ENCODE measurements around the gene ACOT6.
"Not testable (repeated sequence)": the region's sequence is repeated elsewhere in the genome, so short reads cannot be mapped to it uniquely, and the experiment has no call there.

ACOT6 gene, protein sequence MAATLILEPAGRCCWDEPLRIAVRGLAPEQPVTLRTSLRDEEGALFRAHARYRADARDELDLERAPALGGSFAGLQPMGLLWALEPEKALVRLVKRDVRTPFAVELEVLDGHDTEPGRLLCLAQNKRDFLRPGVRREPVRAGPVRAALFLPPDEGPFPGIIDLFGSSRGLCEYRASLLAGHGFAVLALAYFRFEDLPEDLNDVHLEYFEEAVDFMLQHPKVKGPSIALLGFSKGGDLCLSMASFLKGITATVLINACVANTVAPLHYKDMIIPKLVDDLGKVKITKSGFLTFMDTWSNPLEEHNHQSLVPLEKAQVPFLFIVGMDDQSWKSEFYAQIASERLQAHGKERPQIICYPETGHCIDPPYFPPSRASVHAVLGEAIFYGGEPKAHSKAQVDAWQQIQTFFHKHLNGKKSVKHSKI

DNA sequence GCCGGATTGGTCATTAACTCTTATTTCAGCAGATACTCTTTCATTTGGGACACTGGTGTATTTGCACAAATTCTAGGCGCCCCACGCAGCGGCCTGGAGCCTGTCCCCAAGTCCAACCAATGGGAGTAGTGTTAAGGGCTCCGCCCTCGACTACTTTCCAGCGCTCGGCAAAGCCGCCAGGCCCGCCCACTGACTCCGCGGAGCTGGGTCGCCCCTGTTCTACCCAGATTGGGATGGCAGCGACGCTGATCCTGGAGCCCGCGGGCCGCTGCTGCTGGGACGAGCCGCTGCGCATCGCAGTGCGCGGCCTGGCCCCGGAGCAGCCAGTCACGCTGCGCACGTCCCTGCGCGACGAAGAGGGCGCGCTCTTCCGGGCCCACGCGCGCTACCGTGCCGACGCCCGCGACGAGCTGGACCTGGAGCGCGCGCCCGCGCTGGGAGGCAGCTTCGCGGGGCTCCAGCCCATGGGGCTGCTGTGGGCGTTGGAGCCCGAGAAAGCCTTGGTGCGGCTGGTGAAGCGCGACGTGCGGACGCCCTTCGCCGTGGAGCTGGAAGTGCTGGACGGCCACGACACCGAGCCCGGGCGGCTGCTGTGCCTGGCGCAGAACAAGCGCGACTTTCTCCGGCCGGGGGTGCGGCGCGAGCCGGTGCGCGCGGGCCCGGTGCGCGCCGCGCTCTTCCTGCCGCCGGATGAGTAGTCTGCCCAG lies at the start of gene ACOT6:
ACOT6 (plus strand) TSS at position 179 of the 707 bp plus-strand sequence; CDS start at position 234, 55 bp downstream.
- DNase-seq (ENCODE audit: low spot score), result peak; percentile 37

DNA sequence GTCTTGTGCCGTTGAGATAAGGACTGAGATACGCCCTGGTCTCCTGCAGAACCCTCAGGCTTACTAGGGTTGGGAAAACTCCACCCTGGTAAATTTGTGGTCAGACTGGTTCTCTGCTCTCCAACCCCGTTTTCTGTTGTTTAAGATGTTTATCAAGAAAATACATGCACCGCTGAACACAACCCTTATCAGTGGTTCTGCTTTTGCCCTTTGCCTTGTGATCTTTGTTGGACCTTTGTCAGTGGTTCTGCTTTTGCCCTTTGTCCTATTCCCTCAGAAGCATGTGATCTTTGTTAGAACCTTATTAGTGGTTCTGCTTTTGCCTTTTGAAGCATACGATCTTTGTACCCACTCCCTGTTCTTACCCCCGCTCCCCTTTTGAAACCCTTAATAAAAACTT lies 49.6 kb upstream of the ACOT6 start:
- DNase-seq (ENCODE audit: low spot score), result not testable (repeated sequence)

DNA sequence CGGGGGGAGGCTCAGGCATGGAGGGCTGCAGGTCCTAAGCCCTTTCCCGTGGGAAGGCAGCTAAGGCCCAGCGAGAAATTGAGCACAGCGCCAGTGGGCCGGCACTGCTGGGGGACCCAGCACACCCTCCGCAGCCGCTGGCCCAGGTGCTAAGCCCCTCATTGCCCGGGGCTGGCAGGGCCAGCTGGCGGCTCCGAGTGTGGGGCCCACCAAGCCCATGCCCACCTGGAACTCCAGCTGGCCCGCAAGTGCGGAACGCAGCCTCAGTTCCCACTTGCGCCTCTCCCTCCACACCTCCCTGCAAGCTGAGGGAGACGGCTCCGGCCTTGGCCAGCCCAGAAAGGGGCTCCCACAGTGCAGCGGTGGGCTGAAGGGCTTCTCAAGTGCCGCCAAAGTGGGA lies 45.9 kb upstream of the ACOT6 start:
- DNase-seq (ENCODE audit: low spot score), result not testable (repeated sequence)

DNA sequence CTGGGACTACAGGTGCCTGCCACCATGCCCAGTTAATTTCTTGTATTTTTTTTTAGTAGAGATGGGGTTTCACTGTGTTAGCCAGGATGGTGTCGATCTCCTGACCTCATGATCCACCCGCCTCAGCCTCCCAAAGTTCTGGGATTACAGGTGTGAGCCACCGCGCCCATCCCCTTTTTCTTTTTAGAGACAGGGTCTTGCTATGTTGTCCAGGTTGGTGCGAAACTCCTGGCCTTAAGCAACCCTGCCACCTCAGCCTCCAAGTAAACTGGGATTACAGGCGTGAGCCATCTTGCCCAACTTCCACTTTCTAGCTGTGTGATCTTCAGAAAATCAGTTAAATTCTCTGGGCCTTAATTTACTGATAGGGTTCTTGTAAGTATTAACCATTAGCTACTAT lies 45.4 kb upstream of the ACOT6 start:
- DNase-seq (ENCODE audit: low spot score), result not testable (repeated sequence)

DNA sequence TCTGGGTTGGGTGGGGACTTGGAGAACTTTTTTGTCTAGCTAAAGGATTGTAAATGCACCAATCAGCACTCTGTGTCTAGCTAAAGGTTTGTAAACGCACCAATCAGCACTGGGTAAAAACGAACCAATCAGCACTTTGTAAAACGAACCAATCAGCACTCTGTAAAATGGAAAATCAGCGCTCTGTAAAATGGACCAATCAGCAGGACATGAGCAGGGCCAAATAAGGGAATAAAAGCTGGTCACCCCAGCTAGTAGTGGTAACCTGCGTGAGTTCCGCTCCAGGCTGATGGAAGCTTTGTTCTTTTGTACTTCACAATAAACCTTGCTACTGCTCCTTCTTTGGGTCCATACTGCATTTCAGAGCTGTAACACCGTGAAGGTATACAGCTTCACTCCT lies 45.0 kb upstream of the ACOT6 start:
- DNase-seq (ENCODE audit: low spot score), result no peak

DNA sequence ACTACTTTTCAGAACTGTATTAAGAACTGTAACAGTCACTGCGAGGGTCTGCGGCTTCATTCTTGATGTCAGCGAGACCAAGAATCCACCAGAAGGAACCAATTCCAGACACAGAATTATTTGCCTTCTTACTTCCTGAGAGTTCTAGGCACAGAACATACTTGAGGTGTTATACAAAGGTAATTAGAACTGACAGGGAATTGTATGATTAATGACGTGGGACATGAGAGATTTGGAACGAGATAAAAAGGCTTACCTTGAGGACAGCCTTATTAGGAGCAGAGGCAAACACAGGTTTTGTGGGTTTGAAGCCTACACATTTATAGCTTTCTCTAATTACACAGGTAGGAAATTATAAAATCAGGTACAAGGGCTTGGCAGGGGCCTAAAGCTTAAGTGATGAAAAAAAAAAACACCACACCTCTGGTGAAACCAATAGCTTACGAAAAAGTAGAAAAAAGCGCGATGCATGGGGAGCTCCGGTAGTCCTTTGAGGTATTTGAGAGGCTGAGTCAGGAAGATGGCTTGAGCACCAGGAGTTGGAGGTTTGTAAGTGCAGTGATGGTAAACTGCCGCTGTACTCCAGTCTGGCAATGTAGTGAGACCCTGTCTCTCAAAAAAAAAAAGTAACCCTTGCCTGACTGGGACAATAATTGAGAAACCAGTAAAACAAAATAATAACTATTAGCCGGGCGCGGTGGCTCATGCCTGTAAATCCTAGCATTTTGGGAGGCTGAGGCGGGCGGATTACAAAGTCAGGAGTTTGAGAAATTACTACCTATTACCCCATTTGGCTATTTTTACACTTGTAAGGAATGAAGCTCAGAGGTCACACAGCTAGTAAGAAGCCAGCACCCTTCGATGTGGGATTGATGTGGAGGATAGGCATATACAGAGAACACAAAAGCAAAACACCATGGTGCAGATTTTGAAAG lies 44.1 kb upstream of the ACOT6 start:
- DNase-seq (ENCODE audit: low spot score), result no peak

DNA sequence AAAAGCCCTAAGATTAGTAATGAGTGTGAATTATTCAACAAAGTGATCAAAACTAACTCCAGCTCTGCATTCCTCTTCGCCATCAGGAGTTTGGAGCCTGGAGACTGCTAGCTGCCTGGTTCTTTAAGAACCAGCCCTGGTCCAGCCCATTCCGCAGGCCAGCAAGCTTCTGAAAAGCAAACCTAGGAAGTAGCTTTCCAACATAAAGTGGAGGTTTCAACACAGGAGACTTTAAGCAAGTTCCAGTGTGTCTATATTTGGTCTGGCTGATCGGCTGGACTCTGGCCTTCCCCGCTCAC lies 43.5 kb upstream of the ACOT6 start:
- not testable (repeated sequence) for DNase-seq (ENCODE audit: low spot score)

DNA sequence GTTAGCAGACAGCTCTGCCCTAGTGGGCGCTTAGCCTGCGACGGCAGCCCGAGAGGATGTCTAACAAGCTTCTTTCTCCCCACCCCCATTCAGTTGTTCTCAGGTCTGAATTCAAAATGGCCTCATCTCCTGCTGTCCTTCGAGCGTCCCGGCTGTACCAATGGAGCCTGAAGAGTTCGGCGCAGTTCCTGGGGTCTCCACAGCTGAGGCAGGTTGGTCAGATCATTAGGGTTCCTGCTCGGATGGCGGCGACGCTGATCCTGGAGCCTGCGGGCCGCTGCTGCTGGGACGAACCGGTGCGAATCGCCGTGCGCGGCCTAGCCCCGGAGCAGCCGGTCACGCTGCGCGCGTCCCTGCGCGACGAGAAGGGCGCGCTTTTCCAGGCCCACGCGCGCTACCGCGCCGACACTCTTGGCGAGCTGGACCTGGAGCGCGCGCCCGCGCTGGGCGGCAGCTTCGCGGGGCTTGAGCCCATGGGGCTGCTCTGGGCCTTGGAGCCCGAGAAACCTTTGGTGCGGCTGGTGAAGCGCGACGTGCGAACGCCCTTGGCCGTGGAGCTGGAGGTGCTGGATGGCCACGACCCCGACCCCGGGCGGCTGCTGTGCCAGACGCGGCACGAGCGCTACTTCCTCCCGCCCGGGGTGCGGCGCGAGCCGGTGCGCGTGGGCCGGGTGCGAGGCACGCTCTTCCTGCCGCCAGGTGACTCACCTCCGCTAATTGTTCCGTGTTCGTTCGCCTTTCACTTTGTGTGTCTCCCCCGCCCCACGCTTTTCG lies 42.9 kb upstream of the ACOT6 start, which contains the start of gene ACOT2:
ACOT2 (plus strand) TSS at position 29 of the 774 bp plus-strand sequence; CDS start at position 57, 28 bp downstream.
- peak; percentile 72 for DNase-seq (ENCODE audit: low spot score)

DNA sequence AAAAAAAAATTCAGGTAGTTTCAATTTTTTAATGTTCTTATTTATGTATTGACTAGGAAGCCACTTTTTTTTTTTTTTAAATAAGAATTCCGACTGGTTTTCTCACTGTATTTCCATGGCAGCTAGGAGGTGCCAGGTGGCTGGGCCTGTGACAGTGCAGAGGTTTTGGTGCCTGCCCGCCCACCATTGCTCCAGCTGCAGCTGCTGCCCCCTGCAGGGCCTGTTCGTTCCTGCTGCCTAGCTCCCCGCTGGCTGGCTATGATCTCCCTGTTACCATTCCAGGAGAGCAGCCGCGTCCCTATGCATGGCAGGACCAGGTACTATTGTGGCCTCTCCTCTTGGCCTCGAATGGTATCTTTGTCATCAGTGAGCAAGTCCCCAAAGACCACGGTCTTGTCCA lies 41.4 kb upstream of the ACOT6 start:
- DNase-seq (ENCODE audit: low spot score), result not testable (repeated sequence)

DNA sequence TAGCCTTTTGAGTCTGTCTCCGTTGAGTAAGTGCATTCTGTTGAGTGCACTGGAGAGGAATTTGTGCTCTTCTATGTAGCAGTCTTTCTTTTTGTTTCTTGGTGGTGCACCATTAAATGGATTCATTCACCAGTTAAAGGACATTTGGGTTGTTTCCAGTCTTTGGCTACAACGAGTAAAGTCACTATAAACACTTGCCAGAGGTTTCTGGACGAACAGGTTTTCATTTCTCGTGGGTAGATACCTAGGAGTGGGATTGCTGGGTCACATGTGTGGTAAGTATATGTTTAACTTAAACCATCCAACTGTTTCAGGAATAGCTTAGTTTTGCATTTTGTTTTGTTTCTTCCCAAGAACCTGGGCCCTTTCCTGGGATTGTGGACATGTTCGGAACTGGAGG lies 39.3 kb upstream of the ACOT6 start:
- not testable (repeated sequence) for DNase-seq (ENCODE audit: low spot score)

DNA sequence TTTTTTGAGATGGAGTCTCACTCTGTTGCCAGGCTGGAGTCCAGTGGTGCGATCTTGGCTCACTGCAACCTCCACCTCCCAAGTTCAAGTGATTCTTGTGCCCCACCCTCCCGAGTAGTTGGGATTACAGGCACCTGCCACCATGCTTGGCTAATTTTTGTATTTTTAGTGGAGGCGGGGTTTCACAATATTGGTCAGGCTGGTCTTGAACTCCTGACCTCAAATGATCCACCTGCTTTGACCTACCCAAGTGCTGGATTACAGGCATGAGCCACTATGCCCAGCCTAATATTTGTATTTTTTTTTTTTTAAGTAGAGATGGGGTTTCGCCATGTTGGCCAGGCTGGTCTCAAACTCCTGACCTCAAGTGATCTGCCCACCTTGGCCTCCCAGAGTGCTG lies 38.6 kb upstream of the ACOT6 start:
- not testable (repeated sequence) for DNase-seq (ENCODE audit: low spot score)

DNA sequence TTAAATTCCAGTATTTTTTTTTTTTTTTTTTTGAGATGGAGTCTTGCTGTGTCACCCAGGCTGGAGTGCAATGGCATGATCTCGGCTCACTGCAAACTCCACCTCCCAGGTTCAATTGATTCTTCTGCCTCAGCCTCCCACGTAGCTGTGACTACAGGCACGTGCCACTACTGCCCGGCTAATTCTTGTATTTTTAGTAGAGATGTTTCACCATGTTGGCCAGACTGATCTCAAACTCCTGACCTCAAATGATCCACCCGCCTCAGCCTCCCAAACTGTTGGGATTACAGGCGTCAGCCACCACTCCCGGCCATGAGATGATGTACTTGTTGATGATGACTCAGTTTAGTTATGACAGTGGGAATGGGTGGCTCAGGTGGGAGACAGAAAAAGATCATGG lies 38.1 kb upstream of the ACOT6 start:
- DNase-seq (ENCODE audit: low spot score), result not testable (repeated sequence)

DNA sequence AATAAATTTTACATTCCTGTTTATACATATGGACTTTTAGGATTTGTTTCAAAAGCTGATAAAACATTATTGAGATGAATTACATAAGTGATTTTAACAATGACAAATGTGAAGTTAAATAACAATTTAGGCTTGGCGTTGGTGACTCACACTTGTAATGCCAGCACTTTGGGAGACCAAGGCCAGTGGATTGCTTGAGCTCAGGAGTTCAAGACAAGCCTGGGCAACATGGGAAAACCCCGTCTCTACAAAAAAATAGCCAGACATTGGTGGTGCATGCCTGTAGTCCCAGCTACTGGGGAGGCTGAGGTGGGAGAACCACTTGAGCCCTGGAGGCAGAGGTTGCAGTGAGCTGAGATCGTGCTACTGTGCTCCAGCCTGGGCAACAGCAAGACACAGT lies 35.9 kb upstream of the ACOT6 start:
- DNase-seq (ENCODE audit: low spot score), result no peak

DNA sequence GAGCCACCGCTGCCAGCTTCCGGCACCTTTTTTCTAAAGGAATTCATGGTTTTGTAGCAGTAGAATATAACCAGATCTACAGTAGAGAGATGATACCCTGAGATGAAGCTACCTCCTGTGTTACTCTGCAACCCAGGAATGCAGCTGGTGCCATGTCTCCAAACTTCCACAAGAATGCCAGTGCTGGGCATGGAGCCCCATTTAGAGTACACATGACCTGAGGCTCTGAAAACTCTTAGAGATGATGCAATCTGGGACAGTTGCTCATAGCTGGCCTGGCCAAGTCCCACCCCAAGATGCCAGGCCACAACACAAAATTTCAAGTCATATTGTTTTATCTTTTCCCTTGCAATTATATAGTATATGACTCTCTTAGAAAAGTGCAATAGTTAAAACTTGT lies 35.1 kb upstream of the ACOT6 start:
- DNase-seq (ENCODE audit: low spot score), result not testable (repeated sequence)

DNA sequence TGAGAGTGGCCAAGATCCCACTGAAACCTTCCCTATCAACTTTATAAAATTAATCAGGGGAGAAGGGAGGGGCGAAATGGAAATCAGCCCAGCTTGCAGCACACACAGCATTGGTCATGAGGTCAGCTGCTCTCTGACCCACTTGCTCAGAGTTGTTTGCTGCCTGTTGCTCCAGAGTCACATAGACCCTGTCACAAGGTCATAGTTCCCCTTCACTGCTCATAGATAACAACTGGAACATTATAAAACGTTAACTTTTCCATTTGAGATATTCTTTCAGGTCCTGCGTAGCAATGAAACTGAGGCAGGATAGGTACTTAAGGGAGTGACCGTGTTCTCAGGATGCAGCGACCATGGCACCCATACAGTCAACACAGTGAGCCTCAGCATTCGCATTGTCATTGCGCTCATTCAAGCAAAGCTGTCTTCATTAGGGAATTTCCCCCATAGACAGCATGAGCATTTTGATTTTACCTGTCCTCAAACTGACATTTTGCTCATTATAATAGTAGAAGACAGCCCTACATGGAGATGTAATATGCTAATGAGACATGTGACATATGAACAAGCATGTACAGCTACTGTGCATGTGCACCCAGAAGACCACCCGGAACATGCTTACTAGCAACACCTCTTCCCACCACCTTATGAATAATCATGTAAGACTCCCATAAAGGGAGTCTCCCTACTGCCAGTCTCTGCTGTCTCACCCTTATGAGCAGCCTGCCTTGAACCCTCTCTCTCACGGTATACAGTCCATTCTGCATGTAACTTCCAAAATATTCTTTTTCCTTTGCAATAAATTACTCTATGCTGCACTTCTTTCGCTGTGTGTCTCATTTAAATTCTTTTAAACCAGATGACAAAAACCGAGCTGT lies 30.0 kb upstream of the ACOT6 start:
- DNase-seq (ENCODE audit: low spot score), result not testable (repeated sequence)

DNA sequence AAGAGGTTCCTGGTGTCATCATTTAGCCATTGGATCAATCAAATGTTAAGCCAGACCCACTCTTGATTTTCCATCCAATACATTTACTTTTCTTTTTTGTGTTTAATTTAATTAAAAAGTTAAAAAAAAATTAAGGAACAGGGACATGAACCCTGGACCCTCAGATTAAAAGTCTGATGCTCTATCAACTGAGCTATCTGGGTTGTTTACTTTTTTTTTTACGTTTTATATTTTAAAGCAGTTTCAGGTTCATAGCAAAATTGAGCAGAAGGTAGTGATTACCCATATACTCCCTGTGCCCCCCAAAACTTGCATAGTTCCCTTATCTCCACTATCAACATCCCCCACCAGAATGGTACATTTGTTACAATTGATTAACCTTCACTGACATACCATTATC lies 23.6 kb upstream of the ACOT6 start:
- no peak for DNase-seq (ENCODE audit: low spot score)

DNA sequence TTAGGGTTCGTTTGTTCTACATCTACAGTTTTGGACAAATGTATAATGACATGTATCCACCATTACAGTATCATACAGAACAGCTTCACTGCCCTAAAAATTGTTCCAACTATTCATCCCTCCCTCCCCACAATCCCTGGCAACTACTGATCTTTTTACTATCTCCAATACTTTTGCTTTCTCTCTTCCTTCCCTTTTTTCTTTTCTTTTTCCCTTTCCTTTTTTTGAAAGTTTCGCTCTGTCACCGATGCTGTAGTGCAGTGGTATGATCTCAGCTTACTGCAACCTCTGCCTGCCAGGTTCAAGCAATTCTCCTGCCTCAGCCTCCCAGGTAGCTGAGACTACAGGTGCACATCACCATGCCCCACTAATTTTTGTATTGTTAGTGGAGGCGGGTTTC lies 23.2 kb upstream of the ACOT6 start:
- no peak for DNase-seq (ENCODE audit: low spot score)

DNA sequence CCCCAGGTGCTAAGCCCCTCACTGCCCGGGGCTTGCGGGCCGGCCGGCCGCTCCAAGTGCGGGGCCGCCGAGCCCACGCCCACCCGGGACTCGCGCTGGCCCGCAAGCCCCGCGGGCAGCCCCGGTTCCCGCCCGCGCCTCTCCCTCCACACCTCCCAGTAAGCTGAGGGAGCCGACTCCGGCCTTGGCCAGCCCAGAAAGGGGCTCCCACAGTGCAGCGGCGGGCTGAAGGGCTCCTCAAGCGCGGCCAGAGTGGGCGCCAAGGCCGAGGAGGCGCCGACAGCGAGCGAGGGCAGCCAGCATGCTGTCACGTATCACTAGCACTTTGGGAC lies 21.7 kb upstream of the ACOT6 start:
- not testable (repeated sequence) for DNase-seq (ENCODE audit: low spot score)

DNA sequence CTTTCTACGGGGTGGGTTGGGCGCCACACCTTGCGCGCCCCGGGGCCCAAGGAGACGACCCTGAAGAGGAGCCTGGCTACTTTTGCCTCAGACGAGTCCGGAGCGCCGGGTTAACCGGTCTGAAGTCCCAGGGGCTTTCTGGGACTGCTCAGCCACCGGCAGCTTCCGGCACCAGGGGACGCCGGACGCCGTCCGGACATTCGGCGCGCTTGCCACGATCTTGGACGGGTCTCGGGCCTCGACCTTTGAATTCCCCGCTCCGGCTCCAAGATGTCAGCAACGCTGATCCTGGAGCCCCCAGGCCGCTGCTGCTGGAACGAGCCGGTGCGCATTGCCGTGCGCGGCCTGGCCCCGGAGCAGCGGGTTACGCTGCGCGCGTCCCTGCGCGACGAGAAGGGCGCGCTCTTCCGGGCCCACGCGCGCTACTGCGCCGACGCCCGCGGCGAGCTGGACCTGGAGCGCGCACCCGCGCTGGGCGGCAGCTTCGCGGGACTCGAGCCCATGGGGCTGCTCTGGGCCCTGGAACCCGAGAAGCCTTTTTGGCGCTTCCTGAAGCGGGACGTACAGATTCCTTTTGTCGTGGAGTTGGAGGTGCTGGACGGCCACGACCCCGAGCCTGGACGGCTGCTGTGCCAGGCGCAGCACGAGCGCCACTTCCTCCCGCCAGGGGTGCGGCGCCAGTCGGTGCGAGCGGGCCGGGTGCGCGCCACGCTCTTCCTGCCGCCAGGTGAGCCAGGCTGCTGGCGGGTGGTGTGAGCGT lies 20.4 kb upstream of the ACOT6 start, which contains the start of gene ACOT4:
ACOT4 (plus strand) TSS at position 184 of the 760 bp plus-strand sequence; CDS start at position 271, 87 bp downstream.
- DNase-seq (ENCODE audit: low spot score), result no peak

DNA sequence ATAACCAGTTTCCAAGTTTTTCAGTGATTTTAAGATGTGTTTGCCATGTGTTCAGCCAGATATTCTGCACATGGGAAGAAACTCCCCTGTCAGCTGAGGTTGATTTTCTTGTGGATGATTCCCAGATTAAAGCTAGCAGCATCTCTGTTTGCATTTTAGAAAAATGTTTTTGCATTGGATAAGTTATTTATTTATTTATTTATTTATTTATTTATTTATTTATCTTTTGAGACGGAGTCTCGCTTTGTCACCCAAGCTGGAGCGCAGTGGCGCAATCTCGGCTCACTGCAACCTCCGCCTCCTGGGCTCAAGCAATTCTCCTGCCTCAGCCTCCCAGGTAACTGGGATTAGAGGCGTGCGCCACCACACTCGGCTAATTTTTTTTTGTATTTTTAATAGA lies 17.8 kb upstream of the ACOT6 start:
- no peak for DNase-seq (ENCODE audit: low spot score)

Data from kidney capillary endothelial cell (primary cell).